ENCODE measurements around the gene KYNU. TPM values are rescaled to one million over a fixed set of nuclear protein-coding genes. Genes with fewer than 3 reads are reported as not detected.
A peak's percentile ranks its signal among the peaks of the same experiment; 100 is the strongest.

Gene KYNU
- 1 to 10 TPM in 2 of 6 donors, under 1 TPM in 4; 0.12 to 2.6 (median 0.71) TPM for total RNA-seq
- polyA plus RNA-seq, result under 1 TPM; 0.23 to 0.40 TPM

DNA sequence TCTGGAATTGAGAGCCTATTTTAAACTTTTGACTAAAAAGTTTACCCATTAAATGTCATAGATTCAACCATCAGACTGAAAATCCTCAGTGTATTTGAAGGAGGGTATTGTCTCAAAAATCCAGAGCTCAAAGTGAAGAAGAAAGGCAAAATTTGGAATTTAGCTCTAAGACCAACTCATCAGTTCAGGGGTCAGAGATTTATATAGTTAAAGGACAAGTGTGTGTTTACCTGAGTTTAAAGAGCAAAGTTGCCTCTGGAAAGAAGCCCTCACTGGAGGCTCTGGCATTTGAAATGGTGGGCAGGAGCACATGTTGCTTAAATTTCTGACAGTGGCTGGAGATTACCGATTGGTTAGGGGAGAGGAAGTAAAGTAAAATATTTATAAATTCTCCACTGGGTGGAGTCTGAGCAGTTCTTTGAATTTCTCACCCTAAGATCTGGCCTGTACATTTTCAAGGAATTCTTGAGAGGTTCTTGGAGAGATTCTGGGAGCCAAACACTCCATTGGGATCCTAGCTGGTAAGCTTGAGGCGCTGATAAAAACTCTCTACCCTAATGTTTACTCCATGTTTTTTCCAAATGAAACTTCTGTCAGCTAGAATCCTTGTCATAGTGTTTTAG, at the start of gene KYNU:
Gene KYNU, plus strand, starts transcription at position 449 of the 623 bp plus-strand sequence. CDS start 7,704 bp downstream, outside the sequence.
- ATAC-seq, result peak in 3 of 4 donors; percentile 27 to 37 (median 36)
- Histone ChIP-seq H3K27ac (no peak within 1 kb of the TSS), H3K27me3 (no peaks in the 10 kb centered on the region), H3K36me3 (no peaks in the 10 kb centered on the region), H3K4me3 (no peak within 1 kb of the TSS), H3K9me3 (no peaks in the 10 kb centered on the region), H3K4me1 (peaks cover 0 to 6% (median 4%) of the 10 kb centered on the region in 3 donors)
- intact Hi-C loops (cut with DNase I), result no loop called here
- no peak for DNase-seq
- 61 to 72% methylated on average over 2 of the region's 2 CpGs for WGBS, 2 donors
- no peak for FAIRE-seq
- TF ChIP-seq, protein P1, sequence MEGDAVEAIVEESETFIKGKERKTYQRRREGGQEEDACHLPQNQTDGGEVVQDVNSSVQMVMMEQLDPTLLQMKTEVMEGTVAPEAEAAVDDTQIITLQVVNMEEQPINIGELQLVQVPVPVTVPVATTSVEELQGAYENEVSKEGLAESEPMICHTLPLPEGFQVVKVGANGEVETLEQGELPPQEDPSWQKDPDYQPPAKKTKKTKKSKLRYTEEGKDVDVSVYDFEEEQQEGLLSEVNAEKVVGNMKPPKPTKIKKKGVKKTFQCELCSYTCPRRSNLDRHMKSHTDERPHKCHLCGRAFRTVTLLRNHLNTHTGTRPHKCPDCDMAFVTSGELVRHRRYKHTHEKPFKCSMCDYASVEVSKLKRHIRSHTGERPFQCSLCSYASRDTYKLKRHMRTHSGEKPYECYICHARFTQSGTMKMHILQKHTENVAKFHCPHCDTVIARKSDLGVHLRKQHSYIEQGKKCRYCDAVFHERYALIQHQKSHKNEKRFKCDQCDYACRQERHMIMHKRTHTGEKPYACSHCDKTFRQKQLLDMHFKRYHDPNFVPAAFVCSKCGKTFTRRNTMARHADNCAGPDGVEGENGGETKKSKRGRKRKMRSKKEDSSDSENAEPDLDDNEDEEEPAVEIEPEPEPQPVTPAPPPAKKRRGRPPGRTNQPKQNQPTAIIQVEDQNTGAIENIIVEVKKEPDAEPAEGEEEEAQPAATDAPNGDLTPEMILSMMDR (IDR thresholded peaks at IDR 0.05), result no peak

DNA sequence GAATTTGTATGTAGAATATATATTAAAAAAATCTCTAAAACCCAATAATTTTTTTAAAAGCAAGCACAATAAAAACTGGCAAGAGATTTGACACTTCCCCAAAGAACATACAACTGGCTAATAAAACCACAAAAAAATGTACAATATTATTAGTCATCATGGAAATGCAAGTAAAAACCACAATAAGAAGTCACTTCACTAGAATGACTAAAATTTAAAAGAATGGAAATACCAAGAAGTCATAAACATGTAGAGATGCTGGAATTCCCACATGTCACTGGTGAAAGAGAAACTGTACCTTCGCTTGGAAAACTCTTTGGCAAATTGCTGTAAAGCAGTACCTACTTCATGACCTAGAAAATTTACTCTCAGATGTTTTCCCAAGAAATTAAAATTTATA, 43.4 kb upstream of the KYNU start:
- ATAC-seq (no peak), DNase-seq (no peak), FAIRE-seq (no peak)
- no peak overlapping the region for H3K4me3 ChIP-seq
- no peaks in the 10 kb centered on the region for H3K36me3 ChIP-seq
- no peak overlapping the region for H3K27ac ChIP-seq
- H3K9me3 ChIP-seq, result no peaks in the 10 kb centered on the region
- no peaks in the 10 kb centered on the region for H3K27me3 ChIP-seq
- intact Hi-C loops (cut with DNase I), result no loop called here
- TF ChIP-seq, protein P1 (IDR thresholded peaks at IDR 0.05), result no peak
- H3K4me1 ChIP-seq, result no peaks in the 10 kb centered on the region
- WGBS, 2 donors, result 51 to 71% methylated on average over 1 of the region's 1 CpG

DNA sequence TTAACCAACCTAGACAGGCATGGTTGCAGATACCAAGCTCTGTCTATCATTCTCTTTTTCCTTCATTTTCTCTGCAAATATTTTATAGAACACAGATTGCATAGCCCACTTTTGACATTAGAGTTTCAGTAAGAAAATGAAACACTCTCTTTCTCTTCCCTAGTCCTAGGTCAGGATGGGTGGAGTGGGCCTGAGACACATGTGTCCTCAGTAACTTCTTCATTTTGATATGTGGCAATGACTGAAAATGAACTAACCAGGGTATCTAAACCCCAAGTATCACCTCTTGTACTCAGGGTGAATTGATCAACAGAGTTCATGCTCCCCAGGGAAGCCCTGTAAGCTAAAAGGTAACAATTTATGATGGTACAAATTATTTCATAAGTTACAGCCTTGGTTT, 37.0 kb upstream of the KYNU start:
- H3K9me3 ChIP-seq, result no peaks in the 10 kb centered on the region
- ATAC-seq, result no peak
- TF ChIP-seq, protein P1 (IDR thresholded peaks at IDR 0.05), result no peak
- intact Hi-C loops (cut with DNase I), result no loop called here
- no peaks in the 10 kb centered on the region for H3K27me3 ChIP-seq
- H3K4me3 ChIP-seq, result no peak overlapping the region
- H3K36me3 ChIP-seq, result no peaks in the 10 kb centered on the region
- DNase-seq, result no peak
- no peak overlapping the region for H3K27ac ChIP-seq
- FAIRE-seq, result no peak
- H3K4me1 ChIP-seq, result no peaks in the 10 kb centered on the region

DNA sequence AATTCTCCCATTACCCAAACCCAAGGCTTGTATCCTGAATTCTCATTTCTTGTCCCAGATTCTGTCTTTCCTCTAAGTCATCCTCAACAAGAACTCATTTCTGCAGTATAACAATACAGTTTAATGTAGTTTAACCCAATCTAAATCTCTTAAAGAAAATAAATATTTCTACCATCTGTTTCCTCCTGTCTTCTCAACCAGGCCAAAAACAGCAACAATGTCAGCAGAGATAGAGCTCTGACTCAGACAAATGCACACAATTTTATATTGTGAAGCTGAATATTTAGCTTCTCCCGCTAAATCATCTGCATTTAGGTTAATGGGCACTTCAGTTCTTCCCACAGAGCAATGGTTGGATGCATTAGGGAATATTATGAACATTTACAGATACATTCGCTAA, 35.7 kb upstream of the KYNU start:
- 73 to 87% methylated on average over 2 of the region's 2 CpGs for WGBS, 2 donors
- Histone ChIP-seq H3K9me3 (no peaks in the 10 kb centered on the region), H3K4me1 (no peaks in the 10 kb centered on the region), H3K36me3 (no peaks in the 10 kb centered on the region), H3K4me3 (no peak overlapping the region), H3K27ac (no peak overlapping the region), H3K27me3 (no peaks in the 10 kb centered on the region)
- FAIRE-seq (no peak), DNase-seq (no peak), ATAC-seq (no peak)
- TF ChIP-seq, protein P1 (IDR thresholded peaks at IDR 0.05), result no peak
- intact Hi-C loops (cut with DNase I), result no loop called here

DNA sequence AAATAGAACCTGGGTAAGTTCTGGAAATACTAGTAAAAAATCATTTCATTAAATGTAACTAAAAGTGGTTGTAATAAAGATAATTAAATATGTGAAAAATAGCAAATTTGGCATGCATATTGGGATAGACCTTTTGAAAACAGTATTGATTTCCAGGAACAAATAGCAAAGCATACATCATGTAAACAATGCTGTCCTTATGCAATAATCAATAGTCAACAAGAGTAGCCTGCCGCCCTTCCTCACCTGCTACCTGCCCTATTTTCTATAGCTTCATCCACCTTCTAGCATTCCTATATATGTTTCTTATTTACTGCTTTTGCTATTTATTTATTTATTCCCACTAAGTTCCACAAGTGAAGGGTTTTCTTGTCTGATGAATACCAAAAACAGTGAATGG, 35.1 kb upstream of the KYNU start:
- no peak overlapping the region for H3K4me3 ChIP-seq
- ATAC-seq (no peak), DNase-seq (no peak), FAIRE-seq (no peak)
- TF ChIP-seq, protein P1 (IDR thresholded peaks at IDR 0.05), result no peak
- intact Hi-C loops (cut with DNase I), result no loop called here
- H3K4me1 ChIP-seq, result no peaks in the 10 kb centered on the region
- 52 to 63% methylated on average over 1 of the region's 1 CpG for WGBS, 2 donors
- H3K9me3 ChIP-seq, result no peaks in the 10 kb centered on the region
- H3K27me3 ChIP-seq, result no peaks in the 10 kb centered on the region
- H3K36me3 ChIP-seq, result no peaks in the 10 kb centered on the region
- no peak overlapping the region for H3K27ac ChIP-seq
